Suppressor macrophage treated with lipopolysaccharide for 4 hours (primary cell): ENCODE measurements around the gene RBM20.
"Not testable (repeated sequence)": the region's sequence is repeated elsewhere in the genome, so short reads cannot be mapped to it uniquely, and the experiment has no call there.

Source experiments
- DNase-seq: peaks from one replicate; pipeline ENCODE4 v3.0.0-alpha.2; 2020

The RBM20 gene

DNA sequence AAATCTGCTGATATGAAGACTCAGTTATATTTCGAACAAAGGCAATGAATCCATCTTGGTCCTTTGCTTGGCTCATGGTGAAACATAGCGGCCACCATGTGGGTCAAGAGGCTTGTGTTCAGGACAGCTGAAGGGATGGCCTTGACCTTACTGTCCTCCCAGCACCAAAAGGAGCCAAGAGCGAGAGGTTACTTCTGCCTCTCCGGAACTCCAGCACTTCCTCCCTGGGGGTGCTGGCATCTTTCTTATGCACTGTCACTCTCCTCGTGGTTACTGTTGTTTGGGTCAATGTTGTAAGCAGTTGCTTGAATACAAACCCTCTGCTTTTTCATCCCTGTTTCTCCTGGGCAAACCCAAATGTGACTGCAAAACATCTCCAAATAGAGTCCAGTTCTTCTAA, 100.6 kb downstream of the RBM20 start:
- DNase-seq, result peak; percentile 27

DNA sequence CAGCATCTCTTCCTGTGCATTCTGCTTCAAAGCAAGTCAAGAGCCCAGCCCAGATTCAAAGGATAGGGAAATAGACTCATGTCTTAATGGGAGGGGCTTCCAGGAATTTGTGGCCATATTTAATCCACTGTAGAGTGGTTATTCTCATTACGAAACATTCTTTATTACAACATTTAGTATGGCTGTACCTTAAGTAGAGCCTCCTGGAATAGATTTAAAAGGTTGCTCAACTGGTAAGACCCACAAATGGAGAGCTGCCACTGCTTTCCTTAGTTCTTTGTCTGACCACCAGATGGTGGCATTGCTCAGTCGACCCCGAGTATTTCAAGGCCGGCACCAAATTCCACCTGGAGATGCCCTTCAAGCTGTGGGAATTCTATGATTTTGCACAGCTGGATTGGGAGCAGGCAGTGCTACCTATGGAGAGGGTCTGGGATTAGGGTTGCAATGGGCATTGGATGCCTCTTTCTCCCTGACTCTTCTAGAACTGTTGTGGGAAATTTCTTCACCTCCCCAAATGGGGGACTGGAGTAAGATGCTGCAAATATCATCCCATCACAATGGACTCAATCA, 102.2 kb downstream of the RBM20 start:
- DNase-seq, result peak; percentile 57

DNA sequence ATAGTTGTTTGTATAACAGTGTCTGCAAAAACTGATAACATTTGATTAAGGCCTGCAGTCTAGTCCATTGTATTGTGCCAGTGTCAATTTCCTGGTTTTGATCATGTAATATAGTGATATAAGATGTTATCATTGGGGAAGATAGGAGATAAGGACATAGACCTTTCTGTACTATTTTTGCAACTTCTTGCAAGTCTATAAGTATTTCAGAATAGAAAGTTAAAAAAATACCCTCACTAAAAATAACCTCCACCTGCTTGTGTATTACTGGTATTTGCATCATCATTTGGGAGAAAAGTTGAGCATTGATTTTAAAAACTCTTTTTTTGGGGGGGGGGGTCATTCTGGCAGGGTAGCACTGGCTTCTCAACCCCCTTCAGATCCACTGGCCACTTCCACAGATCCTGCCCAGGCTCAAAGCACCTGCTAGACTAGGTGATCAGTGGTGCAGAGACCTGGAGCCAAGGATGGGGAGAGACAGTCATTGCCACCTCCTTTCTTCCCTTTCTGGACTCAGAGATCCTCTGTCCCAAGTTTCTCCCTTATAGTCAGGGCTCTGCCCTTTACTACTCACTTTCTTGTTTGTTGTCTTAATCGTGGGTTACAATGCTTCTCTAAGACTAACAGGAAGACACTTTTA, 103.0 kb downstream of the RBM20 start:
- no peak for DNase-seq

DNA sequence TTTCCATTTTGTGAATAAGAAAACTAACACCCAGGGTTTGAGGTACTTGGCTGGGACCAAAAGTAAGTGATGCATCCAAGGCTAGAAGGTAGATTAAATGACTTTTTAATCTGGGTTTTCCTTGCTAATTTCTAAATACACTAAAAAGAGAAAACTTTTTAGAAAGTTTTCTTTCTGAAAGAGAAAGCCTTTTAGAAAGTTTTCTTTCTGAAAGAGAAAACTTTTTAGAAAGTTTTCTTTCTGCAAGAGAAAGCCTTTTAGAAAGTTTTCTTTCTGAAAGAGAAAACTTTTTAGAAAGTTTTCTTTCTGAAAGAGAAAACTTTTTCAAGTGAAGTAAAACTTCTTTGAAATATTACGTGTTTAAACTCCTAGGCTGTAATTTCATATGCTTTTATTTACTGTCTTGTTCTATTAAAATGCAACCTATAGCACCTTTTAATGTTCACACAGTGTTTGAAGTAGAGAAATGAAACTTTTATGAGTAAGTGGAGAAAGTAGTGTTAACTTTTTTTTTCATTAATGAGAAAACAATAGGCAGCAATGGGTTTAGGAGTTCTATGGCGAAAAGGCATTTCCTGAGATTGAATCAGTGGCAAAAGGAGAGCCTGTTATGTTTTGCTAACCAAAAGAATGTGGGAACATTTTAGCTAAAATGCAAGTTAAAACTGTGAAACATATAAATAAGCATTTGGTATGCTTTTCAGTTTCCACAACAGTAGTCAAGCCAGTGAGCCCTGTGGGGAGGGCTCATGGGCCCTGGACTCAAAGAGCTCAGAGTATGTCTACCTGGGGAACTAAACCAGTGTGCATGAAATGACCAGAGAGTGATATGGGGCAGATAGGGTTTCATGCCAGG, 103.7 kb downstream of the RBM20 start:
- no peak for DNase-seq

DNA sequence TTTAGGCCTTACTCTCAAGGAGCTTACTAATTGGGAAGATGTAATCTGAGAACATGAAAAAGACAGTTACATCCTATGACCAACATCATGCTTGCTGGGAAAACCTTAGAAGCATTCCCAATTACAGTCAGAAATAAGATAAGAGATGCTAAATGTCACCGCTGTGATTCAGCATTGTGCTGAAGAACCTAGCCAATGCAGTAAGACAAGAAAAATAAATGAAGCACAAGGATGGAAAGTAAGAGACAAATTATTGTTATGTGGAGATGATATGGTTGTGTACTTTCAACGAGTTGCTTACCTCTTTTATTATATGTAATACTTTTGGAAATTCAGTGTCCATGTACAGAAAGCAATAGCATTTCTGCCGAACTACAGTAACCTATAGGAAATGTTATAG, 104.8 kb downstream of the RBM20 start:
- no peak for DNase-seq

DNA sequence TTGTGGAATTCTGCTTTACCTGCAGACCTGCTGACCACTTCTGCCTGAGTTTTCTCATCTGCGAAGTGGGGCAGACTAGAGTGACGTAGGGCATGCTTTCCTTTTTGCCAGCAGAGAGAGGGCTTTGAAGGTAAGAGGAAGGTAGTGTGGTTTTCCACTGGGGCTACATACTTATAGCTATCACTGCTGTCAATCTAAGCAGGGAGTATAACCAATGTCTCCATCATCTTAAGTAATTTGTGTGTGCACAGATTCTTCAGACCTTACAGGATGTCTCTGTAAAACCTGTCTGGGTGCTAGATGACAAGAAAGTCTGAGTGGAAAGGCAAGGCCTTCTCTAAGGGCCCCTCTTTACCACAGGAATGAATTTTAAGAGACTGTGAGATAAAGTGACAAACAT, 106.8 kb downstream of the RBM20 start:
- DNase-seq, result no peak

DNA sequence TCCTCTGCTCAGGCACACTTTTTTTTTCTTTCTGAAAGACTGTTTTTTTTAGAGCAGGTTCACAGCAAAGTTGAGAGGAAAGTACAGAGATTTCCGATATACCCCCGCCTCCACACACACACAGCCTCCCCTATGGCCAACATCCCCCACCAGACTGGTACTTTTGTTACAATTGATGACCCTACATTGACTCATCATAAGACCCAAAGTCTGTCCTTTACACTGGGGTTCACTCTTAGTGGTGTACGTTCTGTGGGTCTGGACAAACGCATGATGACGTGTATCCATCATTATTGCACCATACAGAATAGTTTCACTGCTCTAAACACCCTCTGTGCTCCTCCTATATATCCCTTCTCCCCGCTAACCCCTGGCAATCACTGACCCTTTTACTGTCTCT, 107.7 kb downstream of the RBM20 start:
- no peak for DNase-seq

DNA sequence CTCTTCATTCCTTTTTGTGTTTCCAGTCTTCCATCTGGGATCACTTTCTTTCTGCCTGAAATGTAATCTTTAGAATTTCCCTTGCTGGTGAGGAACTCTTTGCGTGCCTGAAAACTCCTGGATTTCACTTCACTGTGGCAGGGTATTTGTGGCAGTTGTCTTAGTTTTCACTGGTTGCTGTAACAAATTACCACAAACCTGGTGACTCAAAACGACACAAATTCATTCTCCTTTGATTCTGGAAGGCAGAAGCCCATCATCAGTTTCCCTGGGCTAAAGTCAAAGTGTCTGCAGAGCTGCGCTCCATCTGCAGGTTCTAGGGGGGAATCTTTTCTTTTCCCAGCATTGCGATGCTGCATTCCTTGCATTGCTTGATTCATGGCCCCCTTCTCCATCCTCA, 109.3 kb downstream of the RBM20 start:
- no peak for DNase-seq

DNA sequence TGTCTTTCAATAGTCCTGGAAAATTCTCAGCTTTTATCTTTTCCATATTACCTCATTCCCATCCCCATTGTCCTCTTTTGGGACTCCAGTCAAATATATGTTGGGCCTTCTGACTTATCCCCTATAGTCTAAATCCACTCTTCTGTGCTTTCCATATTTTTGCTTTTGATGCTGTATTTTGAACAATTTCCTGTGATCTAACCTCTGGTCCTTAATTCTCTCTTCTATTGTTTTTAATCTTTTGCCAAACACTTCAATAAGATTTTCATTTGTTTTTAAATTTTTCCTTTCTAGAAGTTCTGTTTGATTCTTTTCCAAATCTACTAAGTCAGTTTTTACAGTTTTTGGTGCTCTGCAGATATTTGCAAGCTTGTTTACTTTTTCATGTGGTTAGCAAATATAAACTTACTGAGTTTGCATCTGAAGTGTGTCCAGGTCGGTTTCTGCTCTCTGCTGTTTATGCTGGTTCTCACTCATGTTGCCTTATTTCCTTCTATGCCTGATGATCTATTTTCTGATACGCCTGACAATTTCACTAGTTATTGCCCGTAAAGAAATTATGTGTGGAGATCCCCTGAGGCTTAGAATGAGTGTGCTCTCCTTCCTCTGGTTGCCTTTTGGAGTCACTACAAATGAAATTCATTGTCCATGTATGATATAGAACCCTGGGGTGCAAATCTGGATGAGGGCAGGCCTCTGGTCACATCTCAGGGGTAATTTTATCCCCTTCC, 110.4 kb downstream of the RBM20 start:
- DNase-seq, result no peak

DNA sequence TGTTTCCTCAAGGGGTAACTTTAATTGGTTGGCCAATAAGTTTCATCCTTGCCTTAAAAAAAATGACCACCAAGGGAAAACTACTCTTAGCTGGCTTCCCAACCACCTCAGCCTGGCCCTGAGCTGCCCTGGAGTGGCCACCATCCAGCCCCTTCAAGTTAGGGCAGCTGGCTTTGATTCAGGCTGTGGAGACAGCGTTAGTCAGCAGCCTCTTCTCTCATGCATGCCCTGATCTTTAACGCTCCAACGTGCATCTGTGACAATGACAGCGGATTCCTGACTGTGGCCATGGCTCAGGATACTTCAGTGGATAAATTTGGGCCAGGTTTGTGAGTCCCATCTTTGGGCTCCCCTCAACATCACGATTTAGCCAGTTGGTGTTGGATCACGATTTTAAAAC, 111.6 kb downstream of the RBM20 start:
- no peak for DNase-seq

DNA sequence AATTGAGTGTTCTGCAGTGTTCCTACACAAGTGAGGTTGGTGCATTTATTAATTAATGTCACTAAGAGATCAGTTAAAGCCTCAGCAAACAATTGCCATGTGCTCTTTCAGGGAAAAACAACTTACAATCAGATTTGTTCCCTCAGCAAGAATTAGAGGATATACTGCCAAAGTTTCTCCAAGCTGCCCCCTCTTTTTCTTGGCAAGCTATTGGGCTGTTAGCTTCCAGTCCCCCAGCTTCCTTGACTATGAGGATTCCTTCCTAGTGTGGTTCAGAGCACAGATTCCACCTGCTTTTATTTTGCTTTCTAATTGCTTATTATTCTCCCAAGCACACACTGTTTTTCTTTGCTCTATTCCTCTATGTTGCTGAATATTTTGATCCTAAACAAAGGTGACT, 112.7 kb downstream of the RBM20 start:
- DNase-seq, result no peak

DNA sequence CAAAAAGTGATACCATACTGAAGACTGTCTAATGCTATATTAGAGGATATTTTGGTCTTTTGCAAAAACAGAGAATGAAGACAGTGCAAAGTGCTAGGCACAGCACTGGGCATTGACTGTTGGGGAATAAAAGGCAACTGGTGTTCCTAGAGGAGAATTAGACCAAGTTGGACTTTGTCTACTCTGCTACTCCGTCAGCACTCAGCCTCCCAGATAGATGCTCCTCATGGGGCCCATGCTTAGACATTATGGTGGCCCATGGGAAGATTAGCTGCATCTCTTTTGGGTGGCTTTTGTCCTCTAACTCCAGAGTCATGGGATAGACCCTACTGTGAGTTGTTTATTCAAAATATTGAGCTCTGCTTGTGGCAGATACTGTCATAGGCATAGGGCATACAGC, 113.5 kb downstream of the RBM20 start:
- no peak for DNase-seq

DNA sequence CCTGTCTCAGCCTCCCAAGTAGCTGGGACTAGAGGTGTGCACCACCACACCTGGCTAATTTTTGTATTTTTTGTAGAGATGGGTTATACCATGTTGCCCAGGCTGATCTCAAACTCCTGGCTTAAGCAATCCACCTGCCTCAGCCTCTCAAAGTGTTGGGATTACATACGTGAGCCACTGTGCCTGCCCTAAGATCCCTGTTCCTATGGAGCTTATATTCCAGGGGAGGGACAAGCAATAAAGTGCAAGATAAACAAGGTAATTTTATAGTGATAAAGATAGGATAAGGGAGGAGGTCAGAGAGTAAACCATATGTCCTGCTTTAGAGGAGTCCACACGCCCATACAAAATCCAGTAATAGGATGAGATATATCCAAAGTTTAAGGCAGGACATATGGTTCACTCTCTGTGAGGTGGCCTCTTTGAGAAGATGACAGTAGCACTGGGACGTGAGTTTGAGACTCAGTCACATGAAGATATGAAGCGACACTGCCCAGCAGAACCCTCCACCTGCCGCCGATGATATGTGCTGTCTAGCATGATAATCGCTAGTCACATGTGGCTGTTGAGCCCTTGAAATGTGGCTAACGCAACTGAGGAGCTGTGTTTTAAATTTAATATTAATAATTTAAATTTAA, 114.1 kb downstream of the RBM20 start:
- DNase-seq, result no peak

DNA sequence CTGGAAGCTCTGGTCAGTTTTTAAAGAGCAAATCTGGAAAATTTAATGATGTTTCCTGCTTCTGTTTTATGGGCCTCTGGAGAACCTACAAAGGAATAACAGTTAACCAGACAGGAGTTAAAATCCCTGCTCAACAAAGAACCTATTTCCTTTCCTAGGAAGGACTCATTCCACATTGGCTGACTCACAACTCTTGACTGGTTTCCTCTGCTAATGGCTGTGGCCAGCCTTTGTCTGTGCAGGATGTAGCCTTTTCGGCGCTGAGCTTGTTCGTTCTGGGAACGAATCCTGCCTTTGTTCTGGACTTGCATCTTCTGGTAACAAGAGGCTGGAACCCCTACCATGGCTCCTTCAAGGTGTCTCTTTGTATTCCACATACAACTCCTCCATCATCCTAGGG, 114.8 kb downstream of the RBM20 start:
- no peak for DNase-seq

DNA sequence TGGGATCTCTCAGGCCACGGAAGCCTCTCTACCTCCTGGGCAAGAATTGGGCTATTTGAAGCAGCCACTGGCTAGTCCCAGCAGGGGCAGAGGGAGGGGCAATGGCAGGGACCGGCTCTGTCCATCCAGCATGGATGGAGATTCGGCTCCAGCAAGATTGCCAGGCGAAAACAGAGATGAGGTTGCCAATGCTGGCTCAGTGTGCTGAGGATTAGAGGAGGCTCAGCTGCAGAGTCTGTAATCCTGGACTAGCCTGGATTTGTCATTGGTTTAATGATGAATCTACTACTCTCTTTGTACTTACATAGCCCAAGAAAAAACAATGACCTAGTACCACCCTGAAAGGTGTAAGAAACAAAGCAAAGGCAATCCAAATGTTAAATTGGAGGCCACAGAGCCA, 115.4 kb downstream of the RBM20 start:
- no peak for DNase-seq

DNA sequence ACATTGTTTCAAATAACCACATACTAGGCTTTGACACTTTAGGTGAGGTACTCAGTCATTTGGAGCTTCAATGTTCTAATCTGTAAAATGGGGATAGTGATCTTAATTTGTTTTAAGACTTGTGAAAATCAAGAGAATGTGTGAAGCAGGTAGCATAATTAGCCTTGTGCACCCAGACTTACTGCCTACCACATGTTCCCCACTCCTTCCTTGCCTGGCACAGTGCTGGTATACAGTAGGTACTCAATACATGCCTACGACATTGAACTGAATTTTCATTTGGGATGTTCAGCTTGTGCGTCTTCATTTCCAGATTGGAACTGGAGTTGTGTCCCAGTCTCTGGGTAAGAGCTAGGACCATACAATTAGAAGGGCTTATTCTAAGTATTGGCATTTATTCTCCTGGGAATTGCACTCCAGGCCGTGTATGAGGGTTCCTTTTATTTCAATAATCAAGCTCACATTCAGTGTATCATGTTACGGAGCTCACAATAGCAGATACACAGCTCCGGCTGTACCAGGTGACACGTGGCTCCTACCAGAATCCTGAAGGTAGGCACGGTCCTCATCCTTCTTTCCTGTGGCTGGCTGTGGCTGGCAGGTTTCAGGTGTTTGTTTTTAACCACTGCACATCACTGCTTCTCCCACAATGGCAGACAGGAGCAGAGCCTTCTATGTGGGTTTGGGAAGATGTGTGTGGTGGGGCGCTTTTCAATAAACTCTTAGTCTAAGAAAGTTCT, 118.1 kb downstream of the RBM20 start:
- DNase-seq, result no peak

DNA sequence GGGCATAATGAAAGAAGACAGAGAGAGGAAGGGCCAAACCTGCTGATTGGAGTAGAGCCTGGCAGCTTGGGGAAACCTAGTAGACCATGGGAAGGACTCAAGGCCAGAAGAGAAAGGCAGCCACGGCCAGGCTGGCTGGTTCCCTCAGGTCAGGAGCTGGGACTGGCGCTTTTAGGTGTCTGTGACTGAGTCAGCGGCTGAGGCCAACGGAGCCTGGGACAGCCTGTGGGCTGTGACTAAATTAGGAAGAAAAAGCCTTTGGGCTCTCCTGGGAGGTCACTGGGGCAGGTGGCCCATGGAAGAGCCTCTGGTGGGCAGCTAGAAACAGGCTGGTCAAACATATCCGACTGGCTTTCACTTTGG, 118.7 kb downstream of the RBM20 start:
- no peak for DNase-seq

DNA sequence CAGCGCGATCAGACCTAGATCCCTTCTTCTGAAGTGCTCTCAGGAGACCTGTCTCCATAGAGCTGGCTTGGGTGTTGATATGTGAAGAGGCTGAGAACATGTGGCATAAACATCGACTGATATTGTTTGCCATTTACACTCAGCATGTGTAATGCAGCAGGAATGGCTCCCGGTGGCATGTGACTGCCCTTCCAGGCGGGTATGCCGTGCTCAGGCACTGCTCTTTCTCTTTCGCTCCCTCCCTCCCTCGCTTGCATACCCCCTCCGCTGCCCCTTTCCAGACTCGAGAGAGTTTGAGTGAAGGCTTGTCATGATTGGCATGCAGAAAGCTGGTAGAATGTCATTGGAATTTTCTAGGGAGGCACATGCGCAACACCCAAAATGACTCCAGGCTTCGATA, 120.2 kb downstream of the RBM20 start:
- no peak for DNase-seq

DNA sequence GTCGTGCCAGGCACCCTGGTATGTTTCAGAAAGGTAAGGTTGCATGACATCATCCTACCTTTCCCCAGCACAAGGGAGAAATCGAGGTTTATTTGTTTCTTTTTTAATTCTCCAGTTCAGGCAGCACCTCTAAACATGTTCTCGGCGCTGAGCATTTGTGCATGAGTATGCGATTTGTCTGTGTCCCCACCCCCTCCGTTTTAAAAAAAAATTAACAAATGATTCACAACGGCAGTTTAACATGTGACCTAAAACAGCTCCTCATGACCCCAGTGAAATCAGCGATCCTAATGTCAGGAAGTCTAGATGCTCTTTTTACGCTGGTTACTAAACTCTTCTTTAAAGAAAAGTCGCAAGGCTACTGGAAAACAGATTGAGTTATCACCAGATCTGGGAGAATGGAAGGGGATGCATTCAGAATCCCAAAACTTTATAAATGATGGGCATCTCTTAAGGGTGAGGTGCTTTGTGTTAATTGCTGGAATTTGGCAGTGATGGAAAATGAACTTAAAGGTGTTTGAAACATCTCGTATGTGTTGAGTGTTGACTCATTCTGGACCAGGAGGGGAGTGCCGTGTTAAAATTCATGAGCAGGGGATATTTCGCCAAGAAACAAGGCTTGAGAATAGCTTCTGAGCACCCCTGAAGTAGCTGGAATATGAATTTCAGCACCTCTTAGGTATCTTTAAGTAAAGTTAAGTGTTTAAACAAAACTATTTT, 120.8 kb downstream of the RBM20 start:
- DNase-seq, result no peak

DNA sequence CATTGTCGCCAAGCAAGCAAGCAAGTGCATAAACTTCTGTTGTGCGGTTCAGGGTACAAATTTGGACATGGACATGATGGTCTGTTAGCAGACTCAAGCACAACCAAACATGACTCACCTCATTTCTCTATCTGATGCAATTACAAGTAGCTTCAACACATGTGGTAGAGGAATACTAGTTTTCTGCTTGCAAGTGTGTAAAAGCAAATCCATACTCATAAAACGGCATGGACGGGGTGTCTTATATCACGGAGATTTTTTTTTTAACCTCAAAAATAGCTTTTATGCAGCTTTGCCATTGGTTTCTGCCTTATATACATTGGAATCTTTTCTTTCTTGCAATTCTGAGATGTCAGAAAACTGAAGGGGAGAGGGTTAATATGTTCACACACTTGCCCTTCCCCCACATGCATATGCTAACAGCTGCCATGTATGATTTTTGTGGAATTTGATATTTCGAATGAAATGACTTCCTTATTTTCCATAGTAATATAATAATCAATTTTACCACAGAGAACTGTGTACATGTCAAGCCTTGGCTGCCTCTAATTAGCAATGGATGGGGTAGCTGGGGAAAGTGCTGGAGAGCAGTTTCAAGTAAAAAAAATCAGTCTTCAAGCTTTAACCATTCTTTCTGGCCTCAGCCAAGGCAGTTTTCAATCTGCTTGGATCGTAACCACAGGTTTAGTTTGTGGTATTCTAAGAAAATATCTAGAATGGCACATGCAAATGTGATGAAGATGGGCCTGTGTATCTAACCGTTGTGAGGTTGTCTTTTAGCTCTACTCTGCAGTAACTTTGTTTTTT, 121.6 kb downstream of the RBM20 start:
- DNase-seq, result no peak

DNA sequence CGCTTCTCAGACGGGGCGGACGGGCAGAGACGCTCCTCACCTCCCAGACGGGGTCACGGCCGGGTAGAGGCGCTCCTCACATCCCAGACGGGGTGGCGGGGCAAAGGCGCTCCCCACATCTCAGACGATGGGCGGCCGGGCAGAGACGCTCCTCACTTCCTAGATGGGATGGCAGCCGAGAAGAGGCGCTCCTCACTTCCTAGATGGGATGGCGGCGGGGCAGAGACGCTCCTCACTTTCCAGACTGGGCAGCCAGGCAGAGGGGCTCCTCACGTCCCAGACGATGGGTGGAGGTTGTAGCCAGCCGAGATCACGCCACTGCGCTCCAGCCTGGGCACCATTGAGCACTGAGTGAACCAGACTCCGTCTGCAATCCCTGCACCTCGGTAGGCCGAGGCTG, 123.5 kb downstream of the RBM20 start:
- DNase-seq, result not testable (repeated sequence)
